ENCODE measurements around the gene IL5RA. TPM values are rescaled to one million over a fixed set of nuclear protein-coding genes. Genes with fewer than 3 reads are reported as not detected.
A peak's percentile ranks its signal among the peaks of the same experiment; 100 is the strongest.

The IL5RA gene
- total RNA-seq, 1 donor from 2014 or later = not detected

- H3K27ac Mint-ChIP-seq = no peak overlapping the region
- DNase-seq (ENCODE audit: low spot score in 2 of 2, unreplicated experiment in 2 of 2) = no peak
- peaks cover 26% of the 10 kb centered on the region for H3K4me1 Mint-ChIP-seq
- no peak overlapping the region for H3K4me3 Mint-ChIP-seq
- TF ChIP-seq CTCF (IDR thresholded peaks at IDR 0.05; ENCODE audit: unreplicated experiment) = no peak
- H3K9me3 Mint-ChIP-seq = no peaks in the 10 kb centered on the region
- H3K27me3 Mint-ChIP-seq (ENCODE audit: low read depth) = no peaks in the 10 kb centered on the region
- peaks cover 16% of the 10 kb centered on the region for H3K36me3 Mint-ChIP-seq
Observed at GRCh38 chr3:3129579-3129978, 19.4 kb upstream of the IL5RA start.

- Mint-ChIP-seq H3K4me3 (peak overlapping the region; percentile 95), H3K9me3 (no peaks in the 10 kb centered on the region), H3K27me3 (ENCODE audit: low read depth) (no peaks in the 10 kb centered on the region), H3K27ac (peak overlapping the region; percentile 98), H3K36me3 (peaks cover 13% of the 10 kb centered on the region), H3K4me1 (peaks cover 26% of the 10 kb centered on the region)
- no peak for TF ChIP-seq CTCF (IDR thresholded peaks at IDR 0.05; ENCODE audit: unreplicated experiment)
- no peak for DNase-seq (ENCODE audit: low spot score in 2 of 2, unreplicated experiment in 2 of 2)
Observed at GRCh38 chr3:3127432-3128010, 17.3 kb upstream of the IL5RA start.

- H3K36me3 Mint-ChIP-seq = peaks cover 13% of the 10 kb centered on the region
- peaks cover 26% of the 10 kb centered on the region for H3K4me1 Mint-ChIP-seq
- peak within 1 kb of the TSS; percentile 98 for H3K27ac Mint-ChIP-seq
- TF ChIP-seq CTCF (IDR thresholded peaks at IDR 0.05; ENCODE audit: unreplicated experiment) = no peak
- H3K4me3 Mint-ChIP-seq = peak within 1 kb of the TSS; percentile 95
- peaks cover 1% of the 10 kb centered on the region for H3K27me3 Mint-ChIP-seq (ENCODE audit: low read depth)
- no peaks in the 10 kb centered on the region for H3K9me3 Mint-ChIP-seq
- peak; percentile 93 to 97 for DNase-seq (ENCODE audit: low spot score in 2 of 2, unreplicated experiment in 2 of 2)
Observed at GRCh38 chr3:3126477-3127431, 16.6 kb upstream of the IL5RA start, which contains the start of gene TRNT1. TRNT1 (plus strand) TSS chr3:3126940; CDS start chr3:3129041, 2,101 bp downstream.

GRCh38 chr3:3125977-3126376 is 15.8 kb upstream of the IL5RA start:
- peaks cover 8% of the 10 kb centered on the region for H3K36me3 Mint-ChIP-seq
- peak overlapping the region; percentile 95 for H3K4me3 Mint-ChIP-seq
- peak overlapping the region; percentile 98 for H3K27ac Mint-ChIP-seq
- no peaks in the 10 kb centered on the region for H3K9me3 Mint-ChIP-seq
- peaks cover 1% of the 10 kb centered on the region for H3K27me3 Mint-ChIP-seq (ENCODE audit: low read depth)
- no peak for DNase-seq (ENCODE audit: low spot score in 2 of 2, unreplicated experiment in 2 of 2)
- TF ChIP-seq CTCF (IDR thresholded peaks at IDR 0.05; ENCODE audit: unreplicated experiment) = no peak
- H3K4me1 Mint-ChIP-seq = peaks cover 26% of the 10 kb centered on the region

GRCh38 chr3:3119393-3119851 is 9.2 kb upstream of the IL5RA start:
- no peak for TF ChIP-seq CTCF (IDR thresholded peaks at IDR 0.05; ENCODE audit: unreplicated experiment)
- Mint-ChIP-seq H3K9me3 (peaks cover 9% of the 10 kb centered on the region), H3K36me3 (no peaks in the 10 kb centered on the region), H3K27me3 (ENCODE audit: low read depth) (peaks cover 3% of the 10 kb centered on the region), H3K4me1 (peaks cover 2% of the 10 kb centered on the region), H3K27ac (no peak overlapping the region), H3K4me3 (no peak overlapping the region)
- no peak for DNase-seq (ENCODE audit: low spot score in 2 of 2, unreplicated experiment in 2 of 2)
